HCT116 (cell line): Measurements from ENCODE around the gene MEN1. TPM values are rescaled to one million over a fixed set of nuclear protein-coding genes. Genes with fewer than 3 reads are reported as not detected.

ENCODE experiments used
- ATAC-seq: fragments of 200-7000 bp; cut with Tn5 transposase; 2 replicates; pipeline ENCODE4 v1.9.1; 2020; ENCODE audit warnings: mild to moderate bottlenecking, moderate library complexity
- BruUV-seq: library from RNA; stranded (reverse); fragments of 400-500 nt; replicated peaks from 2 replicates; lab custom pipeline; 2021; lab: Mats Ljungman, UMichigan
- CTCF ChIA-PET: fragments of 300-600 bp; sonication (Branson Sonifier 250); formaldehyde crosslinking; loops from one replicate; lab custom pipeline; 2021; ENCODE audit warnings: antibody characterized with exemption; lab: Charles Lee
- POLR2A ChIA-PET: fragments of 300-600, 350-600 bp; sonication (Branson Sonifier 250); formaldehyde crosslinking; loops from one replicate; lab custom pipeline; 2021; ENCODE audit warnings: antibody characterized with exemption; lab: Charles Lee
- RAD21 ChIA-PET, 2 experiments: fragments of 300-600 bp; sonication (Branson Sonifier 250); formaldehyde crosslinking; loops; one replicate each; lab custom pipeline; 2023; ENCODE audit warnings: low total read pairs in 2 of 2; ENCODE audit not compliant: uncharacterized antibody in 2 of 2, unreplicated experiment in 2 of 2, low non-redundant PET in 1 of 2; lab: Charles Lee
- DNase-seq: peaks from one replicate; pipeline ENCODE4 v3.0.0-alpha.2; 2010; ENCODE audit warnings: low read depth, low spot score
- H2AFZ ChIP-seq: fragments of 200-600 bp; shearing (Covaris generic), sonication (generic); 2 replicates; pipeline ENCODE4 v1.6.1; 2017; ENCODE audit warnings: low read depth, mixed run types, mixed read lengths, antibody characterized with exemption, low read length; ENCODE audit not compliant: poor library complexity, severe bottlenecking
- H3K27ac ChIP-seq: 2 replicates; pipeline ENCODE4 v1.5.1; 2012; ENCODE audit warnings: low read depth, low read length
- H3K27me3 ChIP-seq: fragments of 200-600 bp; sonication (generic); 2 replicates; pipeline ENCODE4 v1.6.1; 2016; ENCODE audit warnings: mixed run types, low read length, mixed read lengths; ENCODE audit not compliant: insufficient read depth
- H3K36me3 ChIP-seq, 2 experiments: fragments of 200-500 bp in 1 of 2; fragments of 200-600 bp in 1 of 2; sonication (Bioruptor generic) in 1 of 2; sonication (generic) in 1 of 2; 2 replicates each; pipeline versions ENCODE4 v1.5.1 to v1.6.1; 2014 to 2016; ENCODE audit warnings: low read length in 2 of 2, inconsistent platforms in 1 of 2, mixed read lengths in 1 of 2, mixed run types in 1 of 2; ENCODE audit not compliant: insufficient read depth in 2 of 2, control insufficient read depth in 1 of 2
- H3K4me1 ChIP-seq, 2 experiments: fragments of 200-600 bp in 1 of 2; sonication (generic) in 1 of 2; 2 replicates each; pipeline versions ENCODE4 v1.5.1 to v1.6.1; 2012 to 2017; ENCODE audit warnings: low read length in 2 of 2, inconsistent platforms in 1 of 2, mild to moderate bottlenecking in 1 of 2, mixed read lengths in 1 of 2, mixed run types in 1 of 2, moderate library complexity in 1 of 2; ENCODE audit not compliant: insufficient read depth in 2 of 2, control insufficient read depth in 1 of 2
- H3K4me2 ChIP-seq: fragments of 200-600 bp; sonication (generic); 2 replicates; pipeline ENCODE4 v1.6.1; 2017; ENCODE audit warnings: mixed run types, low read length, mixed read lengths
- H3K4me3 ChIP-seq, 2 experiments: fragments of 200-600 bp in 1 of 2; sonication (generic) in 1 of 2; replicated peaks in 1 of 2; 2 replicates each; pipeline ENCODE4 v1.5.1; 2011 to 2016; ENCODE audit warnings: low read length in 2 of 2, control low read depth in 1 of 2, low read depth in 1 of 2, mild to moderate bottlenecking in 1 of 2, mixed read lengths in 1 of 2, mixed run types in 1 of 2
- H3K79me2 ChIP-seq: fragments of 200-600 bp; sonication (generic); 2 replicates; pipeline ENCODE4 v1.6.1; 2017; ENCODE audit warnings: mild to moderate bottlenecking, mixed run types, low read length, moderate library complexity, mixed read lengths; ENCODE audit not compliant: insufficient read depth
- H3K9ac ChIP-seq: fragments of 200-600 bp; sonication (generic); 2 replicates; pipeline ENCODE4 v1.6.1; 2016; ENCODE audit warnings: low read length, mixed read lengths
- H3K9me2 ChIP-seq: fragments of 200-600 bp; sonication (generic), shearing (Covaris generic); 2 replicates; pipeline ENCODE4 v1.6.1; 2017; ENCODE audit warnings: mixed run types, mild to moderate bottlenecking, moderate library complexity; ENCODE audit not compliant: insufficient read depth
- H3K9me3 ChIP-seq, 2 experiments: fragments of 200-500 bp in 1 of 2; fragments of 200-600 bp in 1 of 2; sonication (Bioruptor generic) in 1 of 2; sonication (generic) in 1 of 2; 2 replicates each; pipeline ENCODE4 v1.6.1; 2014 to 2017; ENCODE audit warnings: low read length in 2 of 2, mixed read lengths in 2 of 2, inconsistent platforms in 1 of 2, low read depth in 1 of 2, mild to moderate bottlenecking in 1 of 2, mixed run types in 1 of 2, moderate library complexity in 1 of 2; ENCODE audit not compliant: control insufficient read depth in 1 of 2, insufficient read depth in 1 of 2
- H4K20me1 ChIP-seq: fragments of 200-600 bp; sonication (generic), shearing (Covaris generic); 2 replicates; pipeline ENCODE4 v1.6.1; 2017; ENCODE audit warnings: mixed run types, mild to moderate bottlenecking, moderate library complexity; ENCODE audit not compliant: insufficient read depth
- ATF3 ChIP-seq: IDR thresholded peaks from 2 replicates; pipeline ENCODE4 v1.6.1; 2012
- CBX3 ChIP-seq: IDR thresholded peaks from 2 replicates; pipeline ENCODE4 v1.6.1; 2012; ENCODE audit warnings: low read depth
- CEBPB ChIP-seq: IDR thresholded peaks from 2 replicates; pipeline ENCODE4 v1.6.1; 2012; ENCODE audit warnings: low read depth
- ELF1 ChIP-seq: IDR thresholded peaks from 2 replicates; pipeline ENCODE4 v1.6.1; 2012; ENCODE audit warnings: low read depth, borderline replicate concordance
- EZH2 ChIP-seq: fragments of 200-600 bp; sonication (generic); IDR thresholded peaks from 2 replicates; pipeline ENCODE4 v1.6.1; 2017; ENCODE audit warnings: antibody characterized with exemption, mixed run types
- POLR2A ChIP-seq: IDR thresholded peaks from 2 replicates; pipeline ENCODE4 v1.7.0; 2011; ENCODE audit warnings: borderline replicate concordance; ENCODE audit not compliant: insufficient read depth, insufficient read length; ENCODE audit errors: extremely low read depth
- RAD21 ChIP-seq: IDR thresholded peaks from 2 replicates; pipeline ENCODE4 v1.6.1; 2012; ENCODE audit warnings: low read depth, mild to moderate bottlenecking
- SIN3A ChIP-seq: IDR thresholded peaks from 2 replicates; pipeline ENCODE4 v1.6.1; 2012; ENCODE audit warnings: low read depth
- SP1 ChIP-seq: IDR thresholded peaks from 2 replicates; pipeline ENCODE4 v1.6.1; 2012; ENCODE audit warnings: low read depth
- TCF7L2 ChIP-seq: IDR thresholded peaks from 2 replicates; pipeline ENCODE4 v1.7.0; 2011; ENCODE audit warnings: borderline replicate concordance, inconsistent platforms; ENCODE audit not compliant: insufficient read depth, insufficient read length; ENCODE audit errors: extremely low read depth
- YY1 ChIP-seq: IDR thresholded peaks from 2 replicates; pipeline ENCODE4 v1.6.1; 2011; ENCODE audit warnings: low read length, low read depth, moderate library complexity, mild to moderate bottlenecking; ENCODE audit not compliant: insufficient replicate concordance; ENCODE audit errors: extremely low read depth
- ZFX ChIP-seq: fragments of 450-650 bp; IDR thresholded peaks from 2 replicates; pipeline ENCODE4 v1.6.1; 2017
- intact Hi-C: fragments of 100-400 bp; cut with micrococcal nuclease; formaldehyde crosslinking; loops from 2 replicates; pipeline ENCODE4 v1.10.0; 2022
- total RNA-seq: library from RNA; stranded (reverse); gene quantifications from one replicate; pipeline ENCODE4 v1.2.1, GENCODE V29; 2021; ENCODE audit not compliant: unreplicated experiment

Gene MEN1
- total RNA-seq, 1 experiment from 2014 or later, result 62.1 TPM

- no peak for TF ChIP-seq ZFX
- TF ChIP-seq EZH2, result no peak
- no peak for TF ChIP-seq ATF3
- no peak for TF ChIP-seq CBX3
- TF ChIP-seq ELF1, result no peak
- no peak for TF ChIP-seq TCF7L2
- no peak for TF ChIP-seq YY1
- TF ChIP-seq SP1, result no peak
- no peak for TF ChIP-seq SIN3A
- no peak for TF ChIP-seq POLR2A
- TF ChIP-seq, all 23 proteins: peak for 0
These were observed 36.2 kb downstream of the MEN1 start (continued) for GRCh38 chr11:64774144-64774543.

GRCh38 chr11:64772303-64773018 is 37.9 kb downstream of the MEN1 start:
- no peaks in the 10 kb centered on the region for H3K27me3 ChIP-seq
- no peak for TF ChIP-seq CEBPB
- TF ChIP-seq RAD21, result no peak
- H4K20me1 ChIP-seq, result peaks cover 73% of the 10 kb centered on the region
- no peaks in the 10 kb centered on the region for H3K9me3 ChIP-seq
- peaks cover 6 to 13% of the 10 kb centered on the region in 2 experiments; a peak in 3 of 4 replicates for H3K4me1 ChIP-seq
- H3K9ac ChIP-seq, result no peak overlapping the region
- H3K9me2 ChIP-seq, result no peaks in the 10 kb centered on the region
- H3K4me3 ChIP-seq, result no peak overlapping the region
- DNase-seq, result no peak
- H3K79me2 ChIP-seq, result peaks cover 100% of the 10 kb centered on the region
- H2AFZ ChIP-seq, result no peak overlapping the region
- POLR2A ChIA-PET, result no interaction called here
- ATAC-seq, result no peak
- no TSS peak for BruUV-seq
- no peak overlapping the region for H3K27ac ChIP-seq
- CTCF ChIA-PET, result interaction anchor here (0.8 kb wide), 1 partner anchor 10 kb away, joined by 3 read pairs; no protein-coding TSS in a partner anchor
- no peak overlapping the region for H3K4me2 ChIP-seq
- intact Hi-C loops, result no loop called here
- H3K36me3 ChIP-seq, result peaks cover 95 to 98% of the 10 kb centered on the region in 2 experiments
- RAD21 ChIA-PET, result no interaction called here
